LNCAP (cell line): ENCODE results near the gene MAN1A2.

Source experiments
- CTCF ChIP-seq: fragments of 450-650 bp; IDR thresholded peaks from 2 replicates; pipeline ENCODE4 v1.5.1; 2017; ENCODE audit warnings: mild to moderate bottlenecking

MAN1A2 gene

GRCh38 chr1:117574161-117574835 lies 207.0 kb downstream of the MAN1A2 start:
- no peak for TF ChIP-seq CTCF

- TF ChIP-seq CTCF: no peak
Measured at GRCh38 chr1:117575586-117576225, 208.5 kb downstream of the MAN1A2 start.

GRCh38 chr1:117576236-117576635 lies 209.0 kb downstream of the MAN1A2 start:
- no peak for TF ChIP-seq CTCF

GRCh38 chr1:117577191-117577885 lies 210.1 kb downstream of the MAN1A2 start:
- no peak for TF ChIP-seq CTCF

GRCh38 chr1:117578466-117578865 lies 211.2 kb downstream of the MAN1A2 start:
- TF ChIP-seq CTCF: no peak
